Adrenal gland (tissue), 12 donors: ENCODE data around the gene SORL1. TPM values are rescaled to one million over a fixed set of nuclear protein-coding genes. Genes with fewer than 3 reads are reported as not detected.

Experiments used
- DNase-seq, 7 donors: peaks; one replicate each; pipeline ENCODE4 v3.0.0-alpha.2; 2019 to 2020
- H3K27ac ChIP-seq, 5 donors: fragments of 200-600 bp; sonication (generic) in 4 of 5; 1 replicate in 3 of 5; 2 replicates in 2 of 5; pipeline versions ENCODE4 v1.5.1 to v1.8.0; 2016 to 2020; ENCODE audit warnings: mild to moderate bottlenecking in 1 of 5
- H3K27me3 ChIP-seq: fragments of 200-600 bp; 2 replicates; pipeline ENCODE4 v1.8.0; 2021
- H3K36me3 ChIP-seq, 2 donors: fragments of 200-600 bp; replicated peaks in 1 of 2; 1 replicate in 1 of 2; 2 replicates in 1 of 2; pipeline versions ENCODE4 v1.5.1 to v1.8.0; 2018 to 2022
- H3K4me1 ChIP-seq, 2 donors: fragments of 200-600 bp; replicated peaks in 1 of 2; 1 replicate in 1 of 2; 2 replicates in 1 of 2; pipeline versions ENCODE4 v1.5.1 to v1.8.0; 2018 to 2021
- H3K4me3 ChIP-seq, 4 donors: fragments of 200-600 bp; sonication (generic) in 3 of 4; one replicate each; pipeline ENCODE4 v1.5.1; 2016 to 2018
- H3K9me3 ChIP-seq, 3 donors: fragments of 200-600 bp; sonication (generic) in 1 of 3; replicated peaks in 1 of 3; 1 replicate in 2 of 3; 2 replicates in 1 of 3; pipeline versions ENCODE4 v1.5.1 to v1.8.0; 2016 to 2021
- POLR2A ChIP-seq, 2 donors: fragments of 450-650 bp; IDR thresholded peaks; one replicate each; pipeline ENCODE4 v1.6.1; 2017; ENCODE audit warnings: antibody characterized with exemption in 2 of 2, mild to moderate bottlenecking in 2 of 2, moderate library complexity in 1 of 2
- WGBS, 4 donors: extraction: QIAGEN DNeasy Blood & Tissue Kit in 2 of 4; methylation state at CpG; one replicate each; pipeline versions ENCODE4 v1.1.5 to v1.1.7; 2013 to 2017; 5-methylcytosine and 5-hydroxymethylcytosine counted together
- intact Hi-C, 2 donors: fragments of 100-400 bp; cut with DNase I; formaldehyde crosslinking; loops; one replicate each; pipeline versions ENCODE4 v1.14.1 to v1.15.0; 2022 to 2023
- polyA plus RNA-seq, 3 donors: library from polyadenylated mRNA; stranded (reverse); fragments of 200-250 nt in 2 of 3; fragments of 350-450 nt in 1 of 3; fragmentation: Illumina TruSeq in 1 of 3; extraction: RNeasy Lipid Tissue Mini Kit (QIAGEN cat#74804) in 1 of 3; gene quantifications; one replicate each; pipeline ENCODE4 v1.2.3, GENCODE V29; 2013 to 2014
- total RNA-seq, 9 donors: library from RNA; depleted of rRNA in 4 of 9; stranded (reverse); fragments of >200 nt in 4 of 9; fragments of 120-200 nt in 1 of 9; fragmentation: NEBNext Ultra II Directional in 1 of 9; extraction: Animal tissue kit (Norgen Biotek cat#: 25700) in 1 of 9; gene quantifications; one replicate each; pipeline versions ENCODE4 v1.1.0 to v1.2.4, GENCODE V29; 2013 to 2023
- TF ChIP-seq, protein P1 (sequence below), 6 experiments: fragments of 450-650 bp in 4 of 6; fragments of 200-600 bp in 2 of 6; sonication (generic) in 1 of 6; IDR thresholded peaks; 1 replicate in 5 of 6; 2 replicates in 1 of 6; pipeline versions ENCODE4 v1.5.1 to v1.8.0; 2016 to 2021; ENCODE audit warnings: antibody characterized with exemption in 6 of 6, mild to moderate bottlenecking in 2 of 6, moderate library complexity in 1 of 6
- donor health status: healthy with polysubstance abuse.
- donor health status: Bipolar disorder and iron deficiency.
- donor health status: DM: yes; HTN: yes; CAD: no.
- donor health status: DM: no; HTN: no; CAD: no.
- donor health status: DM: no; HTN: no; CAD: no.
- donor health status: DM: yes; HTN: yes; CAD: no.

SORL1 gene
- total and polyA plus RNA-seq, 12 donors = 1.0 to 28.6 (median 8.9) TPM

GRCh38 chr11:121645596-121645995, 193.5 kb downstream of the SORL1 start:
- intact Hi-C loops = loop anchor here in 1 of 2 donors (5.0 kb wide), 1 partner anchor 457 kb away; no protein-coding TSS in a partner anchor
- H3K9me3 ChIP-seq = no peaks in the 10 kb centered on the region
- TF ChIP-seq, protein P1, sequence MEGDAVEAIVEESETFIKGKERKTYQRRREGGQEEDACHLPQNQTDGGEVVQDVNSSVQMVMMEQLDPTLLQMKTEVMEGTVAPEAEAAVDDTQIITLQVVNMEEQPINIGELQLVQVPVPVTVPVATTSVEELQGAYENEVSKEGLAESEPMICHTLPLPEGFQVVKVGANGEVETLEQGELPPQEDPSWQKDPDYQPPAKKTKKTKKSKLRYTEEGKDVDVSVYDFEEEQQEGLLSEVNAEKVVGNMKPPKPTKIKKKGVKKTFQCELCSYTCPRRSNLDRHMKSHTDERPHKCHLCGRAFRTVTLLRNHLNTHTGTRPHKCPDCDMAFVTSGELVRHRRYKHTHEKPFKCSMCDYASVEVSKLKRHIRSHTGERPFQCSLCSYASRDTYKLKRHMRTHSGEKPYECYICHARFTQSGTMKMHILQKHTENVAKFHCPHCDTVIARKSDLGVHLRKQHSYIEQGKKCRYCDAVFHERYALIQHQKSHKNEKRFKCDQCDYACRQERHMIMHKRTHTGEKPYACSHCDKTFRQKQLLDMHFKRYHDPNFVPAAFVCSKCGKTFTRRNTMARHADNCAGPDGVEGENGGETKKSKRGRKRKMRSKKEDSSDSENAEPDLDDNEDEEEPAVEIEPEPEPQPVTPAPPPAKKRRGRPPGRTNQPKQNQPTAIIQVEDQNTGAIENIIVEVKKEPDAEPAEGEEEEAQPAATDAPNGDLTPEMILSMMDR (IDR thresholded peaks at IDR 0.05) = no peak
- no peak for TF ChIP-seq POLR2A (IDR thresholded peaks at IDR 0.05)
- H3K27me3 ChIP-seq = no peaks in the 10 kb centered on the region
- no peaks in the 10 kb centered on the region for H3K4me1 ChIP-seq
- H3K27ac ChIP-seq = no peak overlapping the region
- 87 to 100% (median 92%) methylated on average over 1 of the region's 1 CpG for WGBS, 4 donors
- H3K36me3 ChIP-seq = no peaks in the 10 kb centered on the region
- H3K4me3 ChIP-seq = no peak overlapping the region
- no peak for DNase-seq

DNA sequence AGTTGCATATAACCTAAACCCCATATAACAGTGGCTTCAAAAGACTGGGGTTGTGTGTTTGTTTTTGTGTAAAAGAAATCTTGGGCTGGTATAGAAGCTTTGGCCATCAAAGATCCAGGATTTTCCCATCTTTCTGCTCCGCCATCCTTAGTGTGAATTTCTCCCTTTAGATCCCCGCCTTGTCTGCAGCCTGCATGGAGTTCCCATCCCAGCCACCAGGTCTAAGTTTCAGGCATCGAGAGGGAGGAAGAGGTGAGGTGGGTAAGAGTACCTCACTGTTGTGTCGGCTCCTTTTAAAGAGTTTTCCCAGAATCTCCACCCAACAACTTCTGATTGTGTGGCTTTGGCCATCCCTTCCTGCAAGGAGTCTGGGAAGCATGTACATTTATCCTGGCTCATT, 196.2 kb downstream of the SORL1 start:
- TF ChIP-seq, protein P1 (IDR thresholded peaks at IDR 0.05) = no peak
- no peak for TF ChIP-seq POLR2A (IDR thresholded peaks at IDR 0.05)
- Histone ChIP-seq H3K36me3 (no peaks in the 10 kb centered on the region), H3K27ac (no peak overlapping the region), H3K4me3 (no peak overlapping the region), H3K4me1 (no peaks in the 10 kb centered on the region), H3K9me3 (no peaks in the 10 kb centered on the region), H3K27me3 (no peaks in the 10 kb centered on the region)
- no peak for DNase-seq
- intact Hi-C loops = loop anchor here in 1 of 2 donors (5.0 kb wide), 1 partner anchor 454 kb away; no protein-coding TSS in a partner anchor
- 78 to 96% (median 87%) methylated on average over 4 of the region's 4 CpGs for WGBS, 4 donors

DNA sequence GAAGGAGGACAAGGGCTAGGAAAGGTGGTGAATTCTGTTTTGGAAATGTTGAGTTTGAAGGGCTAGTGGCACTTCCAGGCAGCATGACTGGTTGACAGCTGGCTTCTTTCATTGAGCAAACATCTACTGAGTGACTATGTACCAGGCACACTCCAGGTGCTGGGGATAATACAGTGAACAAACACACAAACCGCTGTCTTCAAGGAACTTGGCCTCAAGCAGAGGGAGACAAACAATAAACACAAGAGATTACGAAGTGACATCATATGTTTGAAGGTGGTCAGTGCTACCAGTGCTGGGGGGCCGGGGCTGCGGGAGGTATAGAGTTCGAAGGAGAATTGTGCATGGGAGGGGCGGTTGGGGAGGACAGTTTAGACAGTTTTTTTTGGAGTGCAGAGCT, 197.7 kb downstream of the SORL1 start:
- H3K27ac ChIP-seq = no peak overlapping the region
- no peaks in the 10 kb centered on the region for H3K9me3 ChIP-seq
- WGBS, 4 donors = 77 to 84% (median 82%) methylated on average over 6 of the region's 6 CpGs
- no peaks in the 10 kb centered on the region for H3K4me1 ChIP-seq
- no peaks in the 10 kb centered on the region for H3K27me3 ChIP-seq
- intact Hi-C loops = loop anchor here (5.0 kb wide), 4 partner anchors 453 to 863 kb away; no protein-coding TSS in a partner anchor
- TF ChIP-seq, protein P1 (IDR thresholded peaks at IDR 0.05) = no peak
- no peak for TF ChIP-seq POLR2A (IDR thresholded peaks at IDR 0.05)
- H3K36me3 ChIP-seq = no peaks in the 10 kb centered on the region
- H3K4me3 ChIP-seq = no peak overlapping the region
- DNase-seq = no peak

DNA sequence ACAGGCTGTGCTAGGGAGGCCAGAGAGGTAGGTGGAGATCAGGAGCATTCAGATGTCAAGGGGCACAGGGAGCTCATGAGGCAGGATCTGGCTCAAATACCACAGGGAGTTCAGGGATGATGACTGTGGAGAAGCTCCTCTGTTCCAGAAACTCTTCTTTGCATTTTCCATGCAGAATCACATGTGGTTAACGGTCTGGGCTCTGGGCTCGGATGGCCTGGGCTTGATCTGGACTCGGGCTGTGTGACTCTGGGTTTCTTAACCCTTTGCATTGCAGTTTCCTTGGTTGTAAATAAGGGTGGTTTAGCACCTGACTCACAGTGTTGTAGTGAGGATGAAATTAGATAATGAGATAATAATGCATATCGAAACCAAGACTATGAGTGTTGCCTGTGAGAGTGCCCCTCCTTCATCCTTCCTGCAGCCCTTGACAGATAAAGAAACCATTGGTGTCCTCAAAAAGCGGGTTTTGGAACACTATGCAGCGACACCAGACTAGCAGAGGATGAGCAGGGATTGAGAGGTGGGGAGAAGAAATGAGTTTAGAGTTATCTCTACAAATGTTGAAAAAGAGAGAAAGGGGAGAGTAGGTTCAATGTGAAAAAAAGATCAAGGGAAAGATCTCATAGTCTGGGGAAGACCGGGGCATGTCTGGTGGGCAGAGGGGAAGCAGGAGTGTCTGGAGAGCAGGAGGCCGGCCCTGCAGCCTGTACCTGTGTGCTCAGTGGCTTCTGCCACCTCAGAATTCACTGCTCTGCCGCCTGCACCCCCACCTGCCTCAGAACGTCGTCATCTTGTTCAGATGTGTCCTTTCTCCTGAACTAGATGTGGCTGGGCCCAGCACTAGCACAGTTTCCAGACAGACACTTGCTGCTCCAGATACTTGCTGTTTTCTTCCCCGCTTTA, 198.5 kb downstream of the SORL1 start:
- Histone ChIP-seq H3K27ac (no peak overlapping the region), H3K36me3 (no peaks in the 10 kb centered on the region), H3K9me3 (no peaks in the 10 kb centered on the region), H3K27me3 (no peaks in the 10 kb centered on the region), H3K4me3 (no peak overlapping the region), H3K4me1 (peaks cover 0 to 4% of the 10 kb centered on the region in 2 donors)
- 70 to 79% (median 75%) methylated on average over 12 of the region's 12 CpGs for WGBS, 4 donors
- DNase-seq = no peak
- intact Hi-C loops = loop anchor here (5.0 kb wide), 3 partner anchors 552 to 862 kb away; no protein-coding TSS in a partner anchor
- TF ChIP-seq, protein P1 (IDR thresholded peaks at IDR 0.05) = no peak
- TF ChIP-seq POLR2A (IDR thresholded peaks at IDR 0.05) = no peak
